ENCODE data around the gene GLRX5.
"Not testable (repeated sequence)": the region's sequence is repeated elsewhere in the genome, so short reads cannot be mapped to it uniquely, and the experiment has no call there.

Gene GLRX5

DNA sequence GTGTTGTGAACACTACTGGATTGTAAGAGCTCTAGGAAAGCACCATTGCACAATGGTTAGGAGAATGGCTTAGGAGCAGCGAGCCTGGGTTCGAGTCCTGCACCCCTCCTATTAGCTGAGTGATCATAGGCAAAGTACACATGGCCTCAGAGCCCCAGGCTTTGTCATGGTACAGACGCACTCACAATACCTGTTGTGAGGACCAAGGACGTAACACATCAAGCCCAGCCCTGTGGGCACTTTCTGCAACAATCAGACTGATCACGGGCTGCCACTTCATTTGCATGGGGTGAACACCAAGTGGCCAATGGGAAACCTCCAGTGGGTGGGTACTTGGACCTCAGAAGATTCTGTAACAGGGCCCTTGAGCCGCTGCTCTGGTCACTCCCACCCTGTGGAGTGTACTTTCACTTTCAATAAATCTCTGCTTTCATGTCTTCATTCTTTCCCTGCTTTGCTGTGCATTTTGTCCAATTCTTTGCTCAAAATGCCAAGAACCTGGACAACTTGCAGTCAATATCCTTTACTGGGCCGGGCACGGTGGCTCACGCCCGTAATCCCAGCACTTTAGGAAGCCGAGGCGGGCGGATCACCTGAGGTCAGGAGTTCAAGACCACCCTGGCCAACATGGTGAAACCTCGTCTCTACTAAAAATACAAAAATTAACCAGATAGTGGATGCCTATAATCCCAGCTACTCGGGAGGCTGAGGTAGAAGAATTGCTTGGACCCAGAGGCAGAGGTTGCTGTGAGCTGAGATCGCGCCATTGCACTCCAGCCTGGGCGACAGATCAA lies 28.2 kb downstream of the GLRX5 start:
- DNase-seq = no peak

DNA sequence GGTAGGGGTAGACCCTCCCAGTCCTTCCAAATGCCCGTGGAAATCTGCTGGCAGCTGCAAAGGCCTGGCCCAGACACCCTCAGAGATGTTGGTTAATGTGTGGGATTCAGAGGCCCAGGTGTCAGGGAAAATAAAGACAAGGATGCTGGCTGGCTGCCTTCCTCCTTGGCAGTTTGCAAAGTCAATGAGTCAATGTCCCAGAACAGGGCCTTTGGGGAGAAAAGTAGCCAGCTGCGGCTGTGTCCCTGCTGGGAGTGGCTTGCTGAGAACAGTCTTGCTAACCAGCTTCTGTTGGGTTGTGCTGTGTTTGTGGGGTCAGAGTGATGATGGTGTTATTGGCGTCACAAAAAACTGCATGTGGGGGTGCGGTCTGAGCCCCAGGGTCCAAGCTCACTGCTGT lies 29.2 kb downstream of the GLRX5 start:
- DNase-seq = no peak

DNA sequence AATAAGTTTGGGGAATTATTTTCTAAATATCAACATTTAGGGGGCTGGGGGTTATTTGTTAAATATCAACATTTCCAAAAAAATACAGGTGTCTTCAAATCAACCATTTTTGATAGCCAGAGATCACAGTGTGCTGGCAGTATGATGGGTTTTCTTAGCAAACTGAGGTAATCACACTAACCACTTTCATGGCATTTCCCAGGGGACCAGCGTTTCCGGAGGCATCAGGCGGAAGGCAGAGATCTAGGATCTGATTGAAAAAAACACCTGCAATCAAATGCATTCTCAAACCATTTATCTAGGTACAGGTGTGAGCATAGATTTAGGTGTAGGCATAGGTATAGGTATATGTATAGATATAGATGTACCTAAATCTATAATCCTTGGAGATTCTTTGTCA lies 34.6 kb downstream of the GLRX5 start:
- DNase-seq = no peak

DNA sequence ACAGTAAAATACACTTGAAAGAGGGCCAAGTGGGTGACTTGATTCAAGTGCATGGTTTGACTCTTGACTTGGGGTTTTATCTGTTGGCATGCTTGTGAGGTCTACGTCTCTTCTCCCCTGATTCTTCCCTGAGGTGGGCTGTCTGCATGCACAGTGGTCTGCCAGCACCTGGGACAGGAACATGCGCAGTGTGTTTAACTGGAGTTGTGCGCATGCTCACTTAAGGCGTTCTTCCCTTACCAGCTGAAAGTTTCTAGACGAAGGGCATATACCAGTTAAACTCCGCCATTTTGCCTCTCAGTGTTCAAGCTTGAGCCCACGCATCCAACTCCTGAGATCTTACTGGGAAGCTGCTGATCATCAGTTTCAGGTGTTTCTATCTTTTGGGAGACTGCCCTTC lies 38.5 kb downstream of the GLRX5 start:
- DNase-seq = no peak

DNA sequence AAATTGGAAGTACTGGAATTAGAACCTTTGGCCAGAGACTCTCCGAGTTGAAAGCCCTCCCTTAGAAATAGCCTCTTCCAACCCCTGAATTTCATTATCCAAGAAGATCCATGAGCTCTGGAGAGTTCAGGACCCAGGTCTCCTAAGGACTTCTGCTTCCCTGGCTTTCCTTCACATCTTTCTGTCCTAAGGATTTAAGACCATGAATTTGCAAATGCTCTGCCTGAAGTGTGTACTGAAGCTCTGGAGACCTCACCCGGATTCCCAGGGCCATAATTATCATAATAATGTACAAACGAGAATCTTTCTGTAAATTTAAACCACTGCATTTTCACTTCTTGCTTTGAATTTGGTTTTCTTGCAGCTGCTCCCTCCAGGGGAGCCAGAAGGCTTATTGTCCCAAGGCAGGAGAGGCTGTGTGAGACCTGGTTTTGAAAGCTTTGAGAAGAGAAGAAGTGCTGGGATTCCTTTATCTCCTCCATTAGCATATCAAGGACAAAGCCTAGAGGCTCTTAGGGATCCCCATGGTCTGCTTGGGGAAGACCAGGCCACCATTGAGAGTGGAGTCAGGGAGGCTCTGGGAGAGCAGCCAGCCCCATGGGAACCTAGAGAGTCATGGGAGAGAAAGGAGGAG lies 41.1 kb downstream of the GLRX5 start:
- no peak for DNase-seq

DNA sequence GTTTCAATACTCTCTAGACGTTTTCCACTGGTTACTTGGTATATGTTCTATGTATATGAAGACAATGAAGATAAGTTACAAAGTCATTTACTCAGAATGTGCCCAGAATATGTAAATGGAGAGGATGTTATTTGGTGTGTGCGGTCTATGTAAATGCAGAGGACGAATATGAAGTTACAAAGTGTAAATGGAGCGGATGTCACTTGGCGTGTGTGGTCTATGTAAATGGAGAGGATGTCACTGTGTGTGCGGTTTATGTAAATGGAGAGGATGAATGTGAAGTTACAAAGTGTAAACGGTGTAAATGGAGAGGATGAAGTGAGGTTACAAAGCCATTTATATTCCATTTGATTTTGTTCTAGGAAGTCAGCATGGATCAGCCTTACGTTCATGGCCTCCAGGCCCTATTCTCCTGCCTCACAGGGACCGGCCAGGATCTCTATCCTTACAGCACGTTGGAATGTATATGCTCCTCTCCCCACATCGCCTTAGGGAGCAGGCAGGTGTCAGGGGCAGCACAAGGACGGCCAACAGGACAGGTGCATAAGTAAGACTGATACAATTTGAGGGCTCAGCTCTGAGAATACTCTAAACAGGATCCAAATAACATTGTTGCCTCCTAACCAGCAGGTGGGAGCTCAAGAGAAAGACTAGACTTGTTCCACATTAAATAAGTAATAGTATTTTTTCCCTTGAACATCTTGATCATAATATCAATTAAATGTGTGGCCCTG lies 42.4 kb downstream of the GLRX5 start:
- no peak for DNase-seq

DNA sequence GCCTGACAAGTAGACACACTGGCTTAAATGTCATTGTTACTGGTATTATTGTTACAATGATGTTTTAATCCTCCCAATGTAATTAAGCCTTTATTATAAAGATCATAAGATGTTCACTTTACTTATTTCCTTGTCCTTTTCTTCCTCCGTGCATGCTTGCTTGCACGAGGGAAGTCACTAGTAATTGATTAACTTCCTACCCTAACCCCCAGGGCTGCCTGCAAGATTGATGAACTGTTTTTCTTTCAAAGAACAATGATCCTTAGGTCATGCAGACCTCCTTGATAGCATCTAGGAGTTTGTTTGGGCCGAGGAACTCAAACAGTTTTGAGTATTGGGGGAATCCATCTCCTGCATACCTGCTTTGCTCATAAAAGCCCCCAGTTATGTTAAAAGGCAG lies 43.0 kb downstream of the GLRX5 start:
- no peak for DNase-seq

DNA sequence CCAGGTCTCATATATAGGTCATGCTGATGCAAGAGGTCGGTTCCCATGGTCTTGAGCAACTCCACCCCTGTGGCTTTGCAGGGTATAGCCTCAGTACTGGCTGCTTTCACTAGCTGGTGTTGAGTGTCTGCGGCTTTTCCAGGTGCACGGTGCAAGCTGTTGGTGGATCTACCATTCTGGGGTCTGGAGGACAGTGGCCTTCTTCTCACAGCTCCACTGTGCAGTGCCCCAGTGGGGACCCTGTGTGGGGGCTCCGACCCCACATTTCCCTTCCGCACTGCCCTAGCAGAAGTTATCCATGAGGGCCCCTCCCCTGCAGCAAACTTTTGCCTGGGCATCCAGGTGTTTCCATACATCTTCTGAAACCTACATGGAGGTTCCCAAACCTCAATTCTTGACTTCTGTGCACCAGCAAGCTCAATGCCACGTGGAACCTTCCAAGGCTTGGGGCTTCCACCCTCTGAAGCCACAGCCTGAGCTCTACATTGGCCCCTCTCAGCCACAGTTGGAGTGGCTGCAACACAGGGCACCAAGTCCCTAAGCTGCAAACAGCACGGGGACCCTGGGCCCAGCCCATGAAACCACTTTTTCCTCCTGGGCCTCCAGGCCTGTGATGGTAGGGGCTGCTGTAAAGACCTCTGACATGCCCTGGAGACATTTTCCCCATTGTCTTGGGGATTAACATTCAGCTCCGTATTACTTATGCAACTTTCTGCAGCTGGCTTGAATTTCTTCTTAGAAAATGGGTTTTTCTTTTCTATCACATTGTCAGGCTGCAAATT lies 49.2 kb downstream of the GLRX5 start:
- not testable (repeated sequence) for DNase-seq

DNA sequence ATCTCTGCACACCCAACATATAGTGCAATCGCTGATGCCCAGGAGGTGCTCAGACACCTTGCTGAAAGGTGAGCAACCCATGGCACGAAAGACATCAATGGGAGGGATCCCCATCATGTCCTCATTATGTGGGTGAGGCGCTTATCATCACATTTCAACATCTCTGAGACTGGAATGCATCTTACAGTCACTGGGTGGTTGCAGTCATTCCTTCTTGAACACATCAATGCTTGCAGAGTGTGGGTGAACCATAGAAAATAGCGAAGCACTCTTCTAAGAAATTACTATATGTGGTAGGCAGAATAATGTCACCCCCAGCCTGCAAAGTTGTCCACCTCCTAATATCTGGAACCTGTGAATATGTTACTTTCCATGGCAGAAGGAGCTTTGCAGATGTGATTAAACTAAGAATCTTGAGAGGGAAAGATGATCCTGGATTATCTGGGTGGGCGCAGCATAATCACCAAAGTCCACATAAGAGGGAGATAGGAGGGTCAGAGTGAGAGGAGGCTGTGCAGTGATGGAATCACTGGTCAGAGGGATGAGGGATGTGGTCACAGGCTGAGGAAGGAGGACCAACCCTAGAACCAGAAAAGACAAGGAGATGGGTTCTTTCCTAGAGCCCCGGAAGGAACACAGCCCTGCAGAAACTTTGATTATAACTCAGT lies 51.2 kb downstream of the GLRX5 start:
- DNase-seq = no peak

DNA sequence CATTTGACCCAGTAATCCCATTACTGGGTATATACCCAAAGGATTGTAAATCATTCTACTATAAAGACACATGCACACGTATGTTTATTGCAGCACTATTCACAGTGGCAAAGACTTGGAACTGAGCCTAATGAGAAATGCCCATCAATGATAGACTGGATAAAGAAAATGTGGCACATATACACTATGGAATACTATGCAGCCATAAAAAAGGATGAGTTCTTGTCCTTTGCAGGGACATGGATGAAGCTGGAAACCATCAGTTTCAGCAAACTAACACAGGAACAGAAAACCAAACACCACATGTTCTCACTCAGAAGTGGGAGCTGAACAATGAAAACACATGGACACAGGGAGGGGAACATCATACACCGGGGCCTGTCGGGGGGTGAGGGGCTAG lies 56.3 kb downstream of the GLRX5 start:
- DNase-seq = not testable (repeated sequence)

All from cerebellar nuclear complex (tissue), 1 donor.